Kidney tubule cell (primary cell): ENCODE data around the gene CPNE2.
"Not testable (repeated sequence)": the region's sequence is repeated elsewhere in the genome, so short reads cannot be mapped to it uniquely, and the experiment has no call there.

Experiments
- DNase-seq: peaks from one replicate; pipeline ENCODE4 v3.0.0-alpha.2; 2018; ENCODE audit warnings: low spot score

CPNE2 gene

DNA sequence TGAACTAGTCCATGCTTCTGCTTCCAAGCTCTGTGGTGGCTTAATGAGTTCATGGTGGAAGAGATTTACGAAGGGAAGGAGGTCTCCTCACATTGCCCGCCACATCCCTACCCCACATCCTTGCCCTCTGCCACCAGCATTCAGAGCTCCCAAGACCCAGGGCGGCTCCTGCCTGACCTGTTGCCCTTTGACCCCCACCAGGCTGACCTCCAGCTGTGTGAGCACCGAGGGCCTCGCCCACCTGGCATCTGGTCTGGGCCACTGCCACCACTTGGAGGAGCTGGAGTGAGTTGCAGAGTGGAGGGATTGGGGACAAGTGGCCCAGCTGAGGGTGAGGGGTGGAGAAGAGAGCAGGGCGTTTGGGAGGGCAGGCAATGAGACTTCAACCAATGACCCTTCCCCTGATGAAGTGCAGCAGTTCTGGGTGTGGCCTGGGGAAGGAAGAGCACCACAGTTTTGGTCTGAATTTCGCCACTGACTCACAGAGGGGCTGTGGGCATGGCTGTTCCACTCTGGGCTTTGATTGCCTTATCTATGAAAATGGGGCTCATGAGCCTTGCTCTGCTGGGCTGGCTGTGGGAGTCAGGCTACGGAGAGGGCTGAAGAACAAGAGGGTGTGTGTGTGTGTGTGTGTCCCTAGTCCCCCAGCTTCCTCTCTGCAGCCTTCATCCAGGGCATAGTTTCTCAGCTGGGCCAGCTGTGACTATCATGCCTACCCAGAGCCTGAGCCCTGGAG is 22.6 kb upstream of the CPNE2 start:
- no peak for DNase-seq

DNA sequence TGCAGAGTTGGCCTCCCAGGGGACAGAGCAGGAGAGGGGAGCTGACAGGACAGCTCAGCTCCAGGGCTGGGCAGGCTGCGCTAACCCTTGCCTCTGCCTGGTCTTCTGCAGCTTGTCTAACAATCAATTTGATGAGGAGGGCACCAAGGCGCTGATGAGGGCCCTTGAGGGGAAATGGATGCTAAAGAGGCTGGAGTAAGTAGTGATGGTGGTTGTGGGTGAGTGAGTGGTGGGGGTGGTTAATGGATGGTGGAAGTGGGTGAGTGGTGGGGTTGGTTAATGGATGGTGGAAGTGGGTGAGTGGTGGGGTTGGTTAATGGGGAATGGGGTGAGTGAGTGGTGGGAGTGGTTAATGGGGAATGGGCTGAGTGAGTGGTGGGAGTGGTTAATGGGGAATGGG is 22.0 kb upstream of the CPNE2 start:
- no peak for DNase-seq

DNA sequence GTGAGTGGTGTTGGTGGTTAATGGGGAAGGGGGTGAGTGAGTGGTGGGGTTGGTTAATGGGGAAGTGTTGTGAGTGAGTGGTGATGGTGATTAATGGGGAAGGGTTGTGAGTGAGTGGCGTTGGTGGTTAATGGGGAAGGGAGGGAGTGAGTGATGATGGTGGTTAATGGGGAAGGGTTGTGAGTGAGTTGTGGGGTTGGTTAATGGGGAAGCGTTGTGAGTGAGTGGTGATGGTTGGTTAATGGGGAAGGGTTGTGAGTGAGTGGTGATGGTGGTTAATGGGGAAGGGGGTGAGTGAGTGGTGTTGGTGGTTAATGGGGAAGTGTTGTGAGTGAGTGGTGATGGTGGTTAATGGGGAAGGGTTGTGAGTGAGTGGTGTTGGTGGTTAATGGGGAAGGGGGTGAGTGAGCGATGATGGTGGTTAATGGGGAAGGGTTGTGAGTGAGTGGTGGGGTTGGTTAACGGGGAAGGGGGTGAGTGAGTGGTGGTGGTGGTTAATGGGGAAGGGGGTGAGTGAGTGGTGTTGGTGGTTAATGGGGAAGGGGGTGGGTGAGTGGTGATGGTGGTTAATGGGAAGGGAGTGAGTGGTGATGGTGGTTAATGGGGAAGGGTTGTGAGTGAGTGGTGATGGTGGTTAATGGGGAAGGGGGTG is 21.2 kb upstream of the CPNE2 start:
- not testable (repeated sequence) for DNase-seq

DNA sequence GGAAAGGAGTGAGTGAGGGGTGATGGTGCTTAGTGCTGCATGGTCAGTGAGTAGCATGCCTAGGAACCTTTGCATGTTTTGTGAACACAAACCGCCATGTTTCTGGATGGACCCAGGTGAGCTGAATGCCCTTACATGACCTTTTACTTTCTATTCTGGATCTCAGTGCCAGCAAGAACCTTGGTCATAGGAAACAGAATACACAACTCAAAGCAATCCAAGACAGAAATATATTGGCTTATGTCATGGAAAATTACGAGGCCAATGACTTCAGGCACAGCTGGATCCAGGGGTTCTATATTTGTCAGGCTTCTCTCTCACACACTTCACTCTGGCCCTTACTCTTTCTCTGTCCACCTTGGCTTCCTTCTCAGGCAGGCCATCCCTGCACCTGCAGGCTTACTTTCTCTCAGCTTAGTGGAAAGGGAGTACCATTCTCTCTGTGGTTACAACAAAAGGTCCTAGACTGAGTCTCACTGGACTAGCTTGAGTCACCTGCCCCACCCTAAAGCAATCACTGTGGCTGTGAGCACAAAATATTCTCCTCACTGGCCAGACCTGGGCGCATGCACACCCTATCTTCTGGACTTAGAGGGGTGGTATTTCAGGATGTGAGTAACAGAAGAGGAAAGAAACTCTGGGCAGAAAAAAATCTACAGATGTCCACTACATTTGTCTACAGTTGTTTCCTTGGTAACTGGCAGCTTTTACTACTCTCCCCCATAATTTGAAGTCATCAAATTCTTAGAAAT is 20.4 kb upstream of the CPNE2 start:
- peak; percentile 50 for DNase-seq

DNA sequence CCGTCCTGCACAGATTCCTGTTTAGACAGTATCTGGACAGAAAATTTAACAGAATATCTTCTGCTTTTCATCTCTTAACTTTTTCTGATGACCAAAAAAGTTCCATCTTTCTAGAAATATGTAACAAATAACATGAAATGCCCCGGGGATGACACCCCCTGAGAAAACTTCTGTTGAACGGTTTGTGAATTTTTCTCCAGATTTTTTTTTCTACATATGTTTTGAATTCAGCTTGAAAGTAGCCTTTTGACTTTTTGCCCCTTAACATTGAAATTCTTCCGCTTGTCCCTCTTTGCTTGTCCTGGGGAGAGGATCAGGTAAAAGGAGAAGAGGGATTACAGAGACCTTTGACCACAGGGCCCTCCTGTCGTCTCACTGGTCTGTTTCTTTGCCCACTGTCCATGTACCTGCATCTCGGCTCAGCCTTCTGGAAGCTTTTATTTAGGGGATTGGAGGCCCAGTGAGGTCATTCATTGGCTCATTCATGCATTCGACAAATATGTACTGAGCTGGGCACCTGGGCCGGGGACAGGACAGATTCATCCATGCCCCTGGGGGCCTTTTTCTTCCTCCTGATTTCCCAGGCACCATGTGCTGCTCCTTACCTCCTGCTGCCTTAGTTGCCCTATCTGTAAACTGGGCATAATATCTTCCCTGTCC is 19.6 kb upstream of the CPNE2 start:
- DNase-seq: no peak

DNA sequence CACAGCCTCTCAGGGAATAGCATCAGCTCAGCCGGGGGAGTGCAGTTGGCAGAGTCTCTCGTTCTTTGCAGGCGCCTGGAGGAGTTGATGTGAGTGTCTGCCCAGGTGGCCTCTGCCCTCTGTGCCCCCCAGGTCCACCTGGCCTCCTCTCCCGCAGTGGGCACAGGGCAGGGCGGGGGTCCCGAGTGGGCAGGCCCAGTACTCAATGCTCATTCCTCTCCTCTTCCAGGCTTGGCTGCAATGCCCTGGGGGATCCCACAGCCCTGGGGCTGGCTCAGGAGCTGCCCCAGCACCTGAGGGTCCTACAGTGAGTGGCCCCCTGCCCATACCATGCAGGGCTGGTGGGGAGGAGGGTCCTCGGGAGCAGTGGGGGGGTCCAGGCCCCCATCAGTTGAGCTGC is 14.7 kb upstream of the CPNE2 start:
- no peak for DNase-seq

DNA sequence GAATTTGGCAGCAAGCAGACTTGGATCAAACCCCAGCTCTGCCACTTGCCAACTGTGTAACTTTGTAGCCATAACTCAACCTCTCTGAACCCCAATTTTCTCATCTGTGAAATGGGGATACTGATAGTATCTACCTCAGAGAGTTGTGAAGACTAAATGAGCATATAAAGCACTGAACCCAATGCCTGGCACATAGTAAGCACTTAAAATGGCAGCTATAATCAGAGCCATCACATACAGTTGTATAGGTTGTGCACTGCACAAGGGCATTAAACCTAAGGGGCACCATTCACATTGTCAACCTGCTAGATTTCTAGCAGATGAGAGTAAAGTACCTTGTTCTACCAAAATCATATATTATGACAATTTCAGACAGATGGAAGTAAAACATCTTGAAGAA is 10.6 kb upstream of the CPNE2 start:
- DNase-seq: no peak

DNA sequence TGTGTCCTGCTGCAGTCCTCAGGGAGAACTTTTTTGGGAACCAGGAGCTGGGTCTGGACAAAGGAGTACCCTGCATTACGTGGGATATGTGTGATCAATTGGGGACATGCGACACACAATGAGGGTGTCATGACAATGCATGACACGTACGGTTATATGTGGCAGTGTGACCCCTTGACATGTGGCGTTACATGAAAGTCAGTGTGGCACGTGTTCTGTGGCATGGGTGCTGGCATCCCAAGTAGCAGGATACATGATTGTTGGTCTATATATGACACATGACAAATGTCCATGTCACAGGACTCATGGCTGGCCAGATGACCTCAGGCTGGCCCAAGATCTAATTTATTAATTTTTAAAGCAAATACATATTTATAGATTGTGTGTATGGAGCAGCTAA is 9.7 kb upstream of the CPNE2 start:
- DNase-seq: no peak

DNA sequence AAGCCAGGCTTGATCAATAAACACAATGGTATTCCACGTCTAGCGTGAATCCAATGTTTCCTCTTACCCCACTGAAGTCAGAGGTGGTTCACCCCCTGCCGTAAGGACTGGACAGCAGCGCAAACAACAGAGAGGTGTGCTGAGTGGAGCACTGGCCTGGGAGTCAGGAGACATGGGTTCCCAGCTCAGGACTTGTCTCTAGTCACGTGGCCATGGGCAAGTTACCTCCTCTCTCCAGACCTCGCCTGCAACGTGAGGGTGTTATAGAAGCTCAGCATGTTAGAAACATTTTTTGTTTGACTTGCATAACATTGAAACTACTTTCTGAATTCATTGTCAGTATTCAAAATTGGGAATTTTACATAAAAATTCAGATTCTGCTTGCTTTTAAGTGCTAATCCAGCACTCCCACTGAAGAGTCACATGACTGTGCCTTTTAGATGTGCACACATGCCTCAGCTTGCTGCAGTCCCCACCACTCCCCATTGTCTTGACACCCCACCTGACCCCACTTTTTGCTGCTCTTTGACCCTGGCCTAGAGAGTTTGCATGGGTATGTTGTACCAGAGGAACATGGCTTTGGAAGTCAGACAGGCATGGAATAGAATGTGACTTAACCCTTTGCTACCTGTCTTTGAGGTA is 8.8 kb upstream of the CPNE2 start:
- DNase-seq: no peak

DNA sequence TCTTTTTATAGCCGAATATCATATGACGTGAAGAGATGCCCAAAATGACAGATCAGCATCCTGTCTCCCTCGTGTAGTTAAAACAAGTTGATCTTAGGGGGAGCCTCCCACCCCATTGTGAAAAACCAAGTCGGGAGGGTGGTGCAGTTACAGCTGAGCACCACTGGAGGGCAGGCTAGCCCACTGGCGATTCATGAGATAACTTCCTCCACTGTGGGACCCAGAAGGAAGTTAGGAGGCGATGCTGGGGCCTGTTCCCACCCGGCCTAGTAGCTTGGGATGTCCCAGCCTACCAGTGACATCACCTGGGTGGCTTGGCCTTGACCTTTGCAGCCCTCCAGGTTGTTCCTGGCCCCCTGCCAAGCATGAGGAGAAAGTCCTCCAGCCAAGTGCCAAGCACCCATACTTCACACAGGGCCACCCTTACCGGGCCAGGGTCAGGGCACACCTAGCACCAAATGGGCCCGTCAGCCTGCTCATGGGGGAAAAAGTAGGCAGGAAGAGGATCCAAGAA is 8.1 kb upstream of the CPNE2 start:
- peak; percentile 75 for DNase-seq

DNA sequence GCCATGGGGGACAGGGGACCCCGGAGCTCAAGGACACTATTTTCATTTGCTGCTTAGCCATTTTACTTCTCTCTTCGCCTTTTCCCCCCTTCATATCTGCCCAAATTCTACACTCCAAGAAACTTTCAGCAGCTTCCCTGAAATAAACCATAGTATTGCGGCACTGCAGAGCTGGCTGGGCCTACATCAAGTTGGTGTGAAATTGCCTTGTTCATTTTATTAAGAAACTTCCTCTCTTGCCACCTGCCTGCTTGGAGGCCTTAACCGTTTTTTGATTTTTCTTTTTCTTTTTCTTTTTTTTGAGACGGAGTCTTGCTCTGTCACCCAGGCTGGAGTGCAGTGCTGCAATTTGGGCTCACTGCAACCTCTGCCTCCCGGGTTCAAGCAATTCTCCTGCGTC is 7.4 kb upstream of the CPNE2 start:
- DNase-seq: no peak

DNA sequence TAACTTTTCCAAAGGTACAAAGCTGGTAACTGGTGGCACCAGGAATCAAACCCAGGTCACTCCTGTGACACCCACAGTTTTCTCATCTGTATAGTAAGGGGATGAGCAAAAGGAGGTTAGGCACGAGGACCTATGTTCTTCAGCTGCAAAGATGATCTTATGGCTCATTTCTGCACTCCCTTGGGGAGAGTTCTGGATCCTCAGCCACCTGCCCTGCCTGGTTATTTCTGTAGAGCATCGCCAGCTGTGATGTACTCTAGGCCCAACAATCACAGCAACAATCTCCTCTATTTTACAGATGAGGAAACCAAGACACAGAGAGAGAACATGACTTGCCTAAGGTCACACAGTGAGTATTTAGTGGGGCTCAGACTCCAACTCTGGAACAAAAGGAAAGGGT is 5.4 kb upstream of the CPNE2 start:
- no peak for DNase-seq

DNA sequence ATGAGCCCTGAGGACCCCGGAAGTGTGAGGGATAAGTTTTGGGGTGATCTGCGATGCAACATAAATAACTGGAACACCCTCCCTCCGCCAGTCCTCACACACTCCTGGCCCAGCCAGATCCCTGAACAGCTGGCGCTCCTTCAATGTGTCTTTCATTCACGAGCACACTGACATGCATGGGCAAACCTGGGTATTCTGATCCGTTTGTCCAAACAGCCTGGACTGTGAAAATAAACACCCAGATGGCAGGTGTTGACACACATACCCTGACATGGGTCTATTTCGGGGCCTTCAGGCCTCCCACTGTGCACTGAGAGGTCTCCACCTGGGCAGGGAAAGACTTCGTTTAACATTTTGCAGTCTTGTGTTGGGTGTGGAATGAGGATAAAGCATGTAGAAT is 3.0 kb upstream of the CPNE2 start:
- no peak for DNase-seq

DNA sequence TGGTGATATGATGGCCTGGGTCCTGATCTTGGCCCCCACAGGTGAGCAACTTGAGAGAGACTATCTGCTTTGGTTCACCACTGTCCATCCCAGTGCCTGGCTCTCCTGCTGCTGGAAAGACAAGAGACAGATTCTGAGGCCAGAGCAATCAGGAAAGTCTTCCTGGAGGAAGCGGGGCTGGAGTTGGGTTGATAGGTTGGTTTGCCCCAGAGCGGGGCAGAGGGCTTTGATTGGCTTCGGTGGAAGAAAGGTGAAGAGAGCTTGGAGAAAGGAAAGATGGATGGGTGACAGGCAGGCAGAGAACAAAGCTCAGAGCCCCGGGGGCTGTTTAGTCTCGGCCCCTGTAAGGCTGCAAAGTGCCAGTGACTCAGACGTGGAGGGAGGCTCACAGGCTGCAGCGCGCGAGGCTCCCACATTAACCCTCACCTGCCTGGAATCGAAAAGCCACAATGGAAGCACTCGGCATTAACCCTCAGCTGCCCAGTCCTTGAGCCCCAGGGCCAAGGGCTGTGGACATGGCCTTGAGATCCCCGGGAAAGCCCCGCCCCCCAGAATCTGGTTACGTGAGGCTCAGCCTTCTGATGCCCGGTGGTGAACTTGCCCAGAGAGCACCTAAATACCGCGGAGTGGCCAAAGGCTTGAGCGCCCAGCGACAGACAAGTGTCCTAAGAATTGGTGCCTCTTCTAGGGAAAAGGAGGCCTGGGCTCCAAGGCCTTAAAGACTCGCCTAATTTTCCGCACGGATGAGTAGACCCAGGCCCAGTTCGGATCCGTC is 996 bp upstream of the CPNE2 start:
- DNase-seq: peak; percentile 53

DNA sequence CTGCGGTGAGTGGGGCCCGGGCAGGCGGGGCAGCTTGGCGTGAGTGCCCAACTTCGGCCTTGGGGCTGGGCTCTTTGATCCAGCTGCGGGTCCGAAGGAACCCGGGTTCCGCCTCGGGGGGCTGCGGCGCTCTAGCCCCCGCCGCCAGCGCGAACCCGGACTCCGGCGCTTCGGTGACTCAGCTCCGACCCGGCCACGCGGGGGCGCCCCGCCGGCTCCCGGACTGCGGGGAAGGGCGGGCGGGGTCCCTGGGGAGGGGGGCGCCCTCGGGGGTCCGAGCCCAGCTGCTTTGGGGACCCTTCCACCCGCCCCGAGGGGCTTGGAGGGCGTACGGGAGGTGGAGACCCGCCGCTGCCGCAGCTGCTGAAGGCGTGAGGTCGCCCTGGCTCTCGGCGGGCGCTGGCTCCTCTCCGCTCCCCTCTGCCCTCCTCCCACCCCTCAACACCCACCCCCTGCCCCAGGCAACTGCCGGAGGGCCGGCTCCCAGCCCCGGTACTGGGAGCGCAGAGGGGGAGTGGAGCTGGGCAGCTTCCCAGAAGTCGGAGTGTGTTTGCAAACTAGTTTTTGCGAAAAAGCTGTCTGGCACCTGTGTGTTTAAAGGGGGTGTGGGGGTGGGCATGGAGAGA is 516 bp downstream of the CPNE2 start:
- DNase-seq: peak; percentile 32

DNA sequence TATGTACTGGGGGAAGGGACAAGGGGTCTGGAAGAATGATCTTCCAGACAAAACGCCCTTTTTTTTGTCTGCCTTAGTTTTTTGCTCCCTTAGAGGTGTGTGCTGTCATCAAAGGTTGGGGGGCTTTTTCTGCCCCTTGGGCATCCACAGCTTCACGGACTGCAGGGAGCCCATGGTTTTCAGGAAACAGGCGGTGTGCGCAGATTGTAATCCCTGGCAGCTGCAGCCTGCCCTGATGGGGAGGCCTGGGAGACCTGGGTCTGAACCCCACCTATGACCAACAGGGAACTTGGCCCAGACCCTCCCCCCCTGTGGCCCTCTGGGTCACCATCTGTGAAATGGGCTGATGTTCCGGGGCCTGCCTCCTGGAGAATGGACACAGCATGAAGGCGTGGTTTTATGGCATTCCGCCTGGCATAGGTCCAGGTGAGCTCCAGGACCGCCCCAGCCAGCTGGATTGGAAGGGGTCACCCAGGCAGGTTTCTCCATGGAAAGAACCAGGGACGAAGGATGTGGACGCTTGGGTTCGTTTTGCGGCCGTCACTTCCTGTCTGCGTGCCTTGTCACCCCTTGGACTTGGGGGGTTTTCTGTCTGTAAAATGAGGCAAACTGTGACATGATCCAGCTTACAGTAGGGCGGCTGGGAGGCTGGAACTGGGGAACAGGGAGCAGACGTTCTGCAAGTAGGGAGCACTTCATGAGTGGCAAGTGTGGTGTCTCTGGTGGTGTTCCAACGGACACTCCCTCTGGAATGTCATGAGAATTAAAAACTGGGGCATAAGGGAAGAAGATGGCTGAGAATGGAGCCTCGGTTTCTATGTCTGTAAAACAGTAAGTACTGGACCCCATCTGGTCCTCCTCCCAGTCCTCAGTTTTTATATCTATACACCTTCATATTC is 1.5 kb downstream of the CPNE2 start:
- no peak for DNase-seq

DNA sequence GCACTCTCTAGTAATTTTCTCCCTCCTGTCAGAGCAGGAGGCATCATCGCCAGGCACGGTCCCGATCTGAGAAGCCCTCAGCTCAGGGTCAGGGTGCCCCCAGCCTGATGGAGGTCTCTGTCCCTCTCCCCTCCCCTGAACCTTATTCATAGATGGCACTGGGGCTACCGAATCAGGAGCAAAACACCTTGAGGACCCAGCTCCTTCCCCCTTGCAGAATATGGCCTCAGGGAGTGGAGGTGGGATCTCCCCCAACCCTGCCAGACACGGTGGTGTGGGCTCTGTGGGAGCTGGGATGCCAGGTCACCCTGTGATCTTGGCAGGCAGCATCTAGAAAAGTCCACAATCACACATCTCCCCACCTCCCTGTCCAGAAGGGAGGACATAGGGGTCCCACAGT is 2.5 kb downstream of the CPNE2 start:
- no peak for DNase-seq

DNA sequence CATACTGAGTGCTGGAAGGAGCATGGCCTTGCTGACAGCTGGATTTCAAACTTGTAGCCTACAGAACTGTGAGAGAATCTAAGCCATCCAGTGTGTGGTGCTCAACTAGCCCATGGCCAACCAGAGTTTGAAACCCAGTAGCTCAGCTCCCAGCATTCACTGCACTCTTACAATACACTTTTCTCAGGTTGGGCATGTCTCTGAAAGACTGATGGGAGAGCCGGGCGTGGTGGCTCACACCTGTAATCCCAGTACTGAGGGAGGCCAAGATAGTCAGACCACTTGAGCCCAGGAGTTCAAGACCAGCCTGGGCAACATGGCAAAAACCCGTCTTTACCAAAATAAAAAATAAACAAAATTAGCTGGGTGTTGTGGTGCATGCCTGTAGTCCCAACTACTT is 3.8 kb downstream of the CPNE2 start:
- DNase-seq: no peak

DNA sequence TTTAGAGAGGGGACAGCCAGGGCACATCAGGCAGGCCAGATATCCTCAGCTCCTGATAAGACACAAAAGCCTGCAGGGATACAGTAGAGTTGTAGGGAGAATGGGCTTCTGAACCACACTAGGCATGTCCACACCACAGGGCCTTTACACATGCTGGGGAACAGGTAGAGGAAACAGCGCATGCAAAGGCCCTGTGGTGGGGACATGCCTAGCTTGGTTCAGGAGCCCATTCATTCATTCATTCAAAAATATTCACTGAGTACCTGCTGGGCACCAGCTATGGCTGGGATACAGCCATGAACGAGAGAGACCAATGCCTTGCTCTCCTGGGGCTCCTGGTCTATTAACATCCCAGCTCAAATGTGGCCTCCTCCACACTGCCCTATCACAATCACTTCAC is 4.4 kb downstream of the CPNE2 start:
- DNase-seq: no peak
